ENCODE results near the gene C5. TPM values are rescaled to one million over a fixed set of nuclear protein-coding genes. Genes with fewer than 3 reads are reported as not detected.
A peak's percentile ranks its signal among the peaks of the same experiment; 100 is the strongest.

Gene C5
- total RNA-seq, 2 experiments from 2014 or later = 0.89 to 1.3 TPM

- Mint-ChIP-seq H3K4me3 (no peak overlapping the region), H3K4me1 (ENCODE audit: low read depth) (peaks cover 81% of the 10 kb centered on the region)
Observed at GRCh38 chr9:120910643-120911042, 139.4 kb downstream of the C5 start.

GRCh38 chr9:120909904-120910303 lies 140.2 kb downstream of the C5 start:
- intact Hi-C loops (cut with DNase I, micrococcal nuclease) = loop anchor here in 1 of 2 experiments (5.0 kb wide), 1 partner anchor 33 kb away; the partner anchor contains the start of gene PHF19

More at GRCh38 chr9:120910643-120911042, 139.4 kb downstream of the C5 start:
- no peak for TF ChIP-seq CTCF (IDR thresholded peaks at IDR 0.05)
- H3K27ac Mint-ChIP-seq = peak overlapping the region; percentile 77
- Histone ChIP-seq H3K27ac (ENCODE audit: low read depth in 1 of 2, low read length in 2 of 2) (peak overlapping the region in 1 of 2 donors; percentile 74), H3K36me3 (ENCODE audit: insufficient read depth, low read length) (peaks cover 92% of the 10 kb centered on the region), H3K4me1 (ENCODE audit: insufficient read depth, low read length) (peaks cover 83% of the 10 kb centered on the region), H3K27me3 (ENCODE audit: control insufficient read depth in 1 of 2, insufficient read depth in 2 of 2, low read length in 2 of 2) (no peaks in the 10 kb centered on the region), H3K4me3 (ENCODE audit: low read length) (no peak overlapping the region), H3K9me3 (ENCODE audit: control insufficient read depth in 1 of 2, insufficient read depth in 1 of 2, low read length in 2 of 2) (no peaks in the 10 kb centered on the region)
- ATAC-seq (ENCODE audit: poor library complexity) = no peak
- ChIA-PET POLR2A (interaction anchor here (1.2 to 36.2 kb wide), 4 partner anchors 10 to 38 kb away, joined by 3 to 1343 read pairs (median 286); partner anchors contain the start of gene TRAF1), CTCF (no interaction called here)
- intact Hi-C loops (cut with DNase I, micrococcal nuclease) = loop anchor here in 1 of 2 experiments (5.0 kb wide), 1 partner anchor 33 kb away; the partner anchor contains the start of gene PHF19
- DNase-seq = peak in 1 of 14 experiments; percentile 35
- no peaks in the 10 kb centered on the region for H3K27me3 Mint-ChIP-seq
- H3K36me3 Mint-ChIP-seq (ENCODE audit: low read depth) = peaks cover 98% of the 10 kb centered on the region
- no peaks in the 10 kb centered on the region for H3K9me3 Mint-ChIP-seq

More at GRCh38 chr9:120909904-120910303, 140.2 kb downstream of the C5 start:
- POLR2A ChIA-PET = interaction anchor here (1.0 to 36.2 kb wide), 4 partner anchors 9 to 41 kb away, joined by 3 to 1343 read pairs (median 286); partner anchors contain the start of gene TRAF1
- peak; percentile 61 for ATAC-seq (ENCODE audit: poor library complexity)
- peak overlapping the region; percentile 74 to 84 for H3K27ac ChIP-seq (ENCODE audit: low read depth in 1 of 2, low read length in 2 of 2)
- H3K36me3 Mint-ChIP-seq (ENCODE audit: low read depth) = peaks cover 99% of the 10 kb centered on the region
- H3K4me3 Mint-ChIP-seq = peak overlapping the region; percentile 30
- TF ChIP-seq CTCF (IDR thresholded peaks at IDR 0.05) = no peak
- peaks cover 81% of the 10 kb centered on the region for H3K4me1 Mint-ChIP-seq (ENCODE audit: low read depth)
- DNase-seq = peak in 11 of 14 experiments; percentile 35 to 81 (median 55)
- peak overlapping the region; percentile 77 for H3K27ac Mint-ChIP-seq
- no peak overlapping the region for H3K4me3 ChIP-seq (ENCODE audit: low read length)
- no peaks in the 10 kb centered on the region for H3K27me3 ChIP-seq (ENCODE audit: control insufficient read depth in 1 of 2, insufficient read depth in 2 of 2, low read length in 2 of 2)
- CTCF ChIA-PET = interaction anchor here (1.0 to 1.3 kb wide), 2 partner anchors 17 to 41 kb away, joined by 3 to 5 read pairs; partner anchors contain the start of gene TRAF1
- no peaks in the 10 kb centered on the region for H3K27me3 Mint-ChIP-seq
- no peaks in the 10 kb centered on the region for H3K9me3 ChIP-seq (ENCODE audit: control insufficient read depth in 1 of 2, insufficient read depth in 1 of 2, low read length in 2 of 2)
- H3K9me3 Mint-ChIP-seq = no peaks in the 10 kb centered on the region
- peaks cover 83% of the 10 kb centered on the region for H3K4me1 ChIP-seq (ENCODE audit: insufficient read depth, low read length)
- H3K36me3 ChIP-seq (ENCODE audit: insufficient read depth, low read length) = peaks cover 92% of the 10 kb centered on the region
